GM19193 (cell line): Measurements from ENCODE around the gene DCAF15.

Experiments used
- POLR2A ChIP-seq: IDR thresholded peaks from 4 replicates; pipeline ENCODE4 v1.6.1; 2011; ENCODE audit not compliant: insufficient read depth, insufficient read length; ENCODE audit errors: extremely low read depth

Gene DCAF15

GRCh38 chr19:14003251-14004055 lies 51.1 kb downstream of the DCAF15 start:
- TF ChIP-seq POLR2A: no peak

GRCh38 chr19:14004619-14005348 lies 52.5 kb downstream of the DCAF15 start:
- TF ChIP-seq POLR2A: no peak

- peak; percentile 70 for TF ChIP-seq POLR2A
These were observed 53.2 kb downstream of the DCAF15 start for GRCh38 chr19:14005349-14006084.

- TF ChIP-seq POLR2A: no peak
These were observed 53.9 kb downstream of the DCAF15 start, which contains the start of gene RFX1 for GRCh38 chr19:14006085-14006765. Gene RFX1 (minus strand): TSS chr19:14006320. CDS start chr19:13993843, 12,477 bp downstream.

GRCh38 chr19:14006766-14007562 lies 54.7 kb downstream of the DCAF15 start:
- peak; percentile 48 for TF ChIP-seq POLR2A
